Gastroesophageal sphincter (tissue), 4 donors: Measurements from ENCODE around the gene ZBTB20. TPM values are rescaled to one million over a fixed set of nuclear protein-coding genes. Genes with fewer than 3 reads are reported as not detected.

ENCODE experiments used
- ATAC-seq: fragments of 150-250 bp; one replicate; pipeline ENCODE4 v1.9.1; 2016; ENCODE audit warnings: mild to moderate bottlenecking, moderate library complexity
- H3K27ac ChIP-seq, 4 donors: fragments of 200-600 bp; sonication (generic) in 3 of 4; 1 replicate in 3 of 4; 2 replicates in 1 of 4; pipeline ENCODE4 v1.5.1; 2016 to 2019
- H3K27me3 ChIP-seq: fragments of 200-600 bp; sonication (generic); one replicate; pipeline ENCODE4 v1.5.1; 2019
- H3K36me3 ChIP-seq, 2 donors: fragments of 200-600 bp; sonication (generic); one replicate each; pipeline ENCODE4 v1.5.1; 2019; ENCODE audit warnings: control low read depth in 1 of 2
- H3K4me1 ChIP-seq, 3 donors: fragments of 200-600 bp; sonication (generic); 1 replicate in 2 of 3; 2 replicates in 1 of 3; pipeline ENCODE4 v1.5.1; 2016 to 2019; ENCODE audit warnings: control low read depth in 2 of 3
- H3K4me3 ChIP-seq, 2 donors: fragments of 200-600 bp; sonication (generic); one replicate each; pipeline ENCODE4 v1.5.1; 2019; ENCODE audit warnings: mild to moderate bottlenecking in 1 of 2, moderate library complexity in 1 of 2
- H3K9me3 ChIP-seq, 3 donors: fragments of 200-600 bp; sonication (generic); one replicate each; pipeline ENCODE4 v1.5.1; 2017 to 2019; ENCODE audit warnings: control low read depth in 2 of 3
- EP300 ChIP-seq: sonication (generic); formaldehyde crosslinking; IDR thresholded peaks from one replicate; pipeline ENCODE4 v1.6.1; 2017; ENCODE audit warnings: antibody characterized with exemption, mild to moderate bottlenecking
- POLR2A ChIP-seq, 2 donors: fragments of 450-650 bp; IDR thresholded peaks; one replicate each; pipeline ENCODE4 v1.6.1; 2017; ENCODE audit warnings: antibody characterized with exemption in 2 of 2, mild to moderate bottlenecking in 2 of 2, moderate library complexity in 1 of 2
- POLR2AphosphoS5 ChIP-seq: sonication (generic); formaldehyde crosslinking; IDR thresholded peaks from one replicate; pipeline ENCODE4 v1.6.1; 2017; ENCODE audit warnings: antibody characterized with exemption
- WGBS, 2 donors: methylation state at CpG; one replicate each; pipeline ENCODE4 v1.1.5; 2018; ENCODE audit warnings: low coverage in 1 of 2; 5-methylcytosine and 5-hydroxymethylcytosine counted together
- total RNA-seq, 4 donors: library from RNA; depleted of rRNA; stranded (reverse); fragments of >200 nt; gene quantifications; one replicate each; pipeline ENCODE4 v1.1.0, GENCODE V29; 2016
- TF ChIP-seq, protein P1 (sequence below), 4 experiments: fragments of 200-600 bp in 2 of 4; fragments of 450-650 bp in 2 of 4; sonication (generic) in 1 of 4; IDR thresholded peaks; one replicate each; pipeline ENCODE4 v1.5.1; 2017 to 2019; ENCODE audit warnings: antibody characterized with exemption in 4 of 4, mild to moderate bottlenecking in 2 of 4, moderate library complexity in 2 of 4

Gene ZBTB20
- total RNA-seq, 4 donors from 2014 or later: 53.1 to 113 (median 98.4) TPM

DNA sequence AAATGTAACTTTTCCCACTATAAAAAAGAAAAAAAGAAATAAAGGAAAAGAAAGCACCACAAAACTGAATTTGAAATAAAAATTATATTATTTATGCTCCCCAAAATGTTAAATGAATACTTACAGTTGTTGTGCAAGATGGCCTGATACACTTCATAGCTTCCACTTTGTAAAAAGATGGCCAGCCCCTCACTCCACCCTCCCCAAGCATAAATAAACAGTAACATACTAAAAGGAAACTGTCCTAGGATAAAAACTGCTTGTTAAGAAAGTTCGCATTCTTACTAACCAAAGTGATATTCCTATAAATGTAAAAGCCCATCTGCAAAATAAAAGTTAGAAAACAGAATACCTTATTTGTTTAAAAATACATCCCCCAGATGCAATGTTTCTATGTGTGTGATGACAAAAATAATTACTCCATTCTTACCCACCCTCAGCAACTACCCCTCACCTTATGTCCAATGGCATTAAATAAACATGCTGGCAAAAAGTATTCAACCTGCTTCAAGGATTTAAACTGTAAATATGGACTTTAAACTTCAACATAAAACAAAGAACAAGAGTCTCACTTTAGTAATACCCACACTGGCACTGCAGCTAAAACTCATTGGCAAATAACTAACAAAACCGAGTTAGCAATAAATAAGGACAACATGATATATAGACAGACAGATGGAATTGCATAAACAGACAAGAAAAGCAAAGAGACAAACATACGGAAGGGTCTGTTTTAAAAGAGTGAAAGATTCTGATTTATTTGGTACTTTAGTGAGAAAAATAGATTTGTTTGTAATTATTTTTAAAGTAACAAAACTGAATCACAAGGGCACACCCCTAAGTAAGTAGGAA, 47.7 kb downstream of the ZBTB20 start:
- H3K36me3 ChIP-seq: peaks cover 0 to 5% of the 10 kb centered on the region in 2 donors
- 18 to 21% methylated on average over 3 of the region's 3 CpGs for WGBS, 2 donors
- H3K9me3 ChIP-seq: peaks cover 0 to 4% (median 0%) of the 10 kb centered on the region in 3 donors
- TF ChIP-seq POLR2AphosphoS5 (no peak), POLR2A (IDR thresholded peaks at IDR 0.05) (no peak), EP300 (no peak)
- TF ChIP-seq, protein P1, sequence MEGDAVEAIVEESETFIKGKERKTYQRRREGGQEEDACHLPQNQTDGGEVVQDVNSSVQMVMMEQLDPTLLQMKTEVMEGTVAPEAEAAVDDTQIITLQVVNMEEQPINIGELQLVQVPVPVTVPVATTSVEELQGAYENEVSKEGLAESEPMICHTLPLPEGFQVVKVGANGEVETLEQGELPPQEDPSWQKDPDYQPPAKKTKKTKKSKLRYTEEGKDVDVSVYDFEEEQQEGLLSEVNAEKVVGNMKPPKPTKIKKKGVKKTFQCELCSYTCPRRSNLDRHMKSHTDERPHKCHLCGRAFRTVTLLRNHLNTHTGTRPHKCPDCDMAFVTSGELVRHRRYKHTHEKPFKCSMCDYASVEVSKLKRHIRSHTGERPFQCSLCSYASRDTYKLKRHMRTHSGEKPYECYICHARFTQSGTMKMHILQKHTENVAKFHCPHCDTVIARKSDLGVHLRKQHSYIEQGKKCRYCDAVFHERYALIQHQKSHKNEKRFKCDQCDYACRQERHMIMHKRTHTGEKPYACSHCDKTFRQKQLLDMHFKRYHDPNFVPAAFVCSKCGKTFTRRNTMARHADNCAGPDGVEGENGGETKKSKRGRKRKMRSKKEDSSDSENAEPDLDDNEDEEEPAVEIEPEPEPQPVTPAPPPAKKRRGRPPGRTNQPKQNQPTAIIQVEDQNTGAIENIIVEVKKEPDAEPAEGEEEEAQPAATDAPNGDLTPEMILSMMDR (IDR thresholded peaks at IDR 0.05): no peak
- H3K27me3 ChIP-seq: no peaks in the 10 kb centered on the region
- H3K4me3 ChIP-seq: peak overlapping the region; percentile 39 to 53
- ATAC-seq: no peak
- H3K27ac ChIP-seq: peak overlapping the region; percentile 41 to 73 (median 65)
- peaks cover 9 to 63% (median 9%) of the 10 kb centered on the region in 3 donors for H3K4me1 ChIP-seq

DNA sequence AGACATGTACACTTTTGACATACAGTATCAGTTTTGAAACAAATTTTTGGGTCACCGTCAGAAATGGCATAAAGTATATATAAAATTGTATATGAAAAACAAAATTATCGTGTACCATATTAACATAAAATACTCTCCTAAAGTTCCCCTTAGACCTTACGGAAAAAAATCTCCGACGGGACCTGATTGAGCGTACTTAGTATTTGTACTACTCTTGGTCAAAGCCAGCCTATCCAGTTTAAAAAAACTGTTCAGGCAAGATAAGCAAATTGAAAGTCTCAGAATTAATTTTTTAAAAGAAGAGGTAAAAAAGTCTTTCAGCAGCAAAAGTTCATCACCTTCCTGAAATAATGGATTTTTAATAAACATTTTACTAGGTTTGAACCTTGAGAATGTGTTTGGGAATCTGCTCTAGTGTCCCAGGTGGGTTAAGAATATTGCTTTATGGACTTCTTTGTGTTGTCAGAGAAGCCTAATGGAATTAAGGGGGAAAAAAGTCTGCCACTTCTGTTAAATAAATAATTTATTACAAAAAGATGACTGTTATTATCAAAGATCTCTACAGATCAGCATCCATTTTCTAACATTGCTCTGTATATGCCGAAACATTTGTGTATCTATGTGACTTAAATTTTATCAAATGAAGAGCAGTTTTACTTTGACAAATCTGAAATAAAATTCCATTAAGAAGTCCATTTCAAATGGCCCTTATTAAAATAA, 48.6 kb downstream of the ZBTB20 start:
- ATAC-seq: no peak
- H3K27ac ChIP-seq: peak overlapping the region in 2 of 4 donors; percentile 65 to 73
- 80 to 91% methylated on average over 7 of the region's 7 CpGs for WGBS, 2 donors
- no peaks in the 10 kb centered on the region for H3K27me3 ChIP-seq
- no peaks in the 10 kb centered on the region for H3K36me3 ChIP-seq
- peaks cover 9 to 70% (median 9%) of the 10 kb centered on the region in 3 donors for H3K4me1 ChIP-seq
- H3K9me3 ChIP-seq: no peaks in the 10 kb centered on the region
- TF ChIP-seq POLR2A (IDR thresholded peaks at IDR 0.05): no peak
- TF ChIP-seq EP300: no peak
- no peak for TF ChIP-seq POLR2AphosphoS5
- H3K4me3 ChIP-seq: peak overlapping the region in 1 of 2 donors; percentile 39

DNA sequence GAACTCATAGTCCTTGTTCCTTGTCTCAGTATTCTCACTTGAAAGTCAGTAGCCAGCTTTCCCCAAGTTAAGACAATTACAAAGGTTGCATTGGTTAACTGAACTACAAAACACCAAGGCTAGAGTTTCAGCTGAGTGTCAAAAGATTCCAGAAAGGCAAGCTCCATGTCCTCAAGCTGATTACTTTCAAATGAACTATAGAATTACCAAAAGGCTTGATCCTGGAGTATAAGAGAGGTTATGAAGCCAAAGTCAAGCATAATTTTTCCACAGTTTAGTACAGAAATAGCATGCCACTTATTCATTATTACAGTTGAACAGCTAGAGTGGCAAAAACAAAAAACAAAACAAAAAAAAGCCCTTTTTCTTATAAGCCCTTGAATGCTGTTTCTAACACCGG, 51.9 kb downstream of the ZBTB20 start:
- Histone ChIP-seq H3K36me3 (no peaks in the 10 kb centered on the region), H3K4me1 (peaks cover 4 to 84% (median 8%) of the 10 kb centered on the region in 3 donors), H3K4me3 (no peak overlapping the region), H3K27ac (no peak overlapping the region), H3K27me3 (no peaks in the 10 kb centered on the region), H3K9me3 (no peaks in the 10 kb centered on the region)
- ATAC-seq: no peak
- no peak for TF ChIP-seq EP300
- no peak for TF ChIP-seq POLR2AphosphoS5
- TF ChIP-seq POLR2A (IDR thresholded peaks at IDR 0.05): no peak
- TF ChIP-seq, protein P1 (IDR thresholded peaks at IDR 0.05): no peak
- 89% methylated on average over 1 of the region's 1 CpG for WGBS, 2 donors

DNA sequence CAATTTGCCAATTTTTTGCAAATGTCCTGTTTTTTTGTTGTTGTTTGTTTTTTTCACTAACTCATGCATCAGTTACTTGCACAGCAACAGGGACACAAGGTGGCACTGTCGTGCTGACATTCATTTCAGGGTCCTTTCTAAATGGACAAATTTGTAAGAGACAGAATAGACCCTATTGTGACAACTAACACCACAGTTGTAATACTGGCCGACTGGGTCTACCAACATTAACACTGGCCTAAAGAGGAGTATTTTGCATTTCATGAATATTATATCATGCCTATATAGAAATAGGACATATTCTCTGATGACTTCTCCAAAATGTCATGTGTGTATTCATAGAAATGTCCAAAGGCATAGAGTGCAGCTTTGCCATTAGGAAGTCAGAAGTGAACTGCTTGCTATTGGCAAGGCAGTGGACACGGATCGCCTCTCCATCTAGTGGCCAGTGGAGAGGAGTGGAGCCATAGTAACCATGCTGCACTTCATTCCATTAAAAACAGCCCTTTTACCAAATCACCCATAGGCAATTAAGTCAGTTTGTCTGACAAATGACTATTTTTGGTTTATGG, 54.8 kb downstream of the ZBTB20 start:
- 19 to 21% methylated on average over 4 of the region's 4 CpGs for WGBS, 2 donors
- no peak overlapping the region for H3K27ac ChIP-seq

More for the DNA sequence above, 54.8 kb downstream of the ZBTB20 start:
- ATAC-seq: peak; percentile 93
- Histone ChIP-seq H3K27me3 (no peaks in the 10 kb centered on the region), H3K9me3 (no peaks in the 10 kb centered on the region), H3K36me3 (no peaks in the 10 kb centered on the region), H3K4me1 (peaks cover 4 to 67% (median 13%) of the 10 kb centered on the region in 3 donors), H3K4me3 (no peak overlapping the region)
- TF ChIP-seq, protein P1 (IDR thresholded peaks at IDR 0.05): peak; percentile 58 to 88 (median 80)
- TF ChIP-seq POLR2AphosphoS5: no peak
- TF ChIP-seq EP300: no peak
- no peak for TF ChIP-seq POLR2A (IDR thresholded peaks at IDR 0.05)
